Activated naive CD4-positive, alpha-beta T cell treated with anti-CD3 and anti-CD28 coated beads for 36 hours (primary cell): ENCODE data around the gene MCAM. TPM values are rescaled to one million over a fixed set of nuclear protein-coding genes. Genes with fewer than 3 reads are reported as not detected.

ENCODE experiments used
- CTCF ChIA-PET: fragments of 350-600 bp; sonication (Branson Sonifier 250); formaldehyde crosslinking; loops from one replicate; lab custom pipeline; 2021; ENCODE audit warnings: antibody characterized with exemption; lab: Charles Lee
- DNase-seq: peaks from one replicate; pipeline ENCODE4 v3.0.0-alpha.2; 2020
- H3K27ac Mint-ChIP-seq: one replicate; pipeline ENCODE4 v1.8.0; 2021; ENCODE audit warnings: mild to moderate bottlenecking, mixed read lengths
- H3K27me3 Mint-ChIP-seq: one replicate; pipeline ENCODE4 v1.8.0; 2021; ENCODE audit warnings: low read depth, mixed read lengths
- H3K36me3 Mint-ChIP-seq: one replicate; pipeline ENCODE4 v1.8.0; 2021; ENCODE audit warnings: low read depth, mixed read lengths
- H3K4me1 Mint-ChIP-seq: one replicate; pipeline ENCODE4 v1.8.0; 2021; ENCODE audit warnings: low read depth, mixed read lengths
- H3K4me3 Mint-ChIP-seq: one replicate; pipeline ENCODE4 v1.8.0; 2021; ENCODE audit warnings: mild to moderate bottlenecking, moderate library complexity, mixed read lengths
- H3K9me3 Mint-ChIP-seq: one replicate; pipeline ENCODE4 v1.8.0; 2021; ENCODE audit warnings: mixed read lengths
- intact Hi-C: fragments of 100-400 bp; cut with micrococcal nuclease; formaldehyde crosslinking; loops from one replicate; pipeline ENCODE4 v1.15.1; 2023
- total RNA-seq, 2 experiments: library from RNA; stranded (reverse); gene quantifications; one replicate each; pipeline ENCODE4 v1.2.3, GENCODE V29; 2021

MCAM gene
- total RNA-seq, 2 experiments from 2014 or later = 8.0 to 8.4 TPM

DNA sequence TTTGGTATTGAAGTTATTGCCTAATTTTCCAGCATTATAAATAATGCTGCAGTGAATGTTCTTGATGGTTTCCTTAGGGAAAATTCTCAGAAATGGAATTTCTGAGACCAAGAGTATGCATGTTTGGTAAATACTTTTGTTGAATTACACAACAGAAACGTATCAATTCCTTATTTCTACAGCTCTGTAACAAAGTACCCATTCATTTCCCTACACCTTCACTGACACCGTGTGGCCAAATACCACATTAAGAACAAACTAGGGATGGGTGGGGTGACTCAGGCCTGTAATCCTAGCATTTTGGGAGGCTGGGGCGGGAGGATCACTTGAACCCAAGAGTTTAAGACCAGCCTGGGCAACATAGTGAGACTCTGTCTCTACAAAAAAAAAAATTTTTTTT, 21.8 kb downstream of the MCAM start:
- CTCF ChIA-PET = no interaction called here
- DNase-seq = no peak
- Mint-ChIP-seq H3K27ac (no peak overlapping the region), H3K4me3 (no peak overlapping the region), H3K27me3 (no peaks in the 10 kb centered on the region), H3K36me3 (peaks cover 21% of the 10 kb centered on the region), H3K9me3 (peaks cover 2% of the 10 kb centered on the region), H3K4me1 (no peaks in the 10 kb centered on the region)
- intact Hi-C loops = no loop called here

- CTCF ChIA-PET = interaction anchor here (2.4 kb wide), 1 partner anchor 30 kb away, joined by 9 read pairs; no protein-coding TSS in a partner anchor
- Mint-ChIP-seq H3K27me3 (no peaks in the 10 kb centered on the region), H3K36me3 (peaks cover 22% of the 10 kb centered on the region), H3K4me3 (no peak overlapping the region), H3K4me1 (no peaks in the 10 kb centered on the region), H3K27ac (no peak overlapping the region), H3K9me3 (peaks cover 2% of the 10 kb centered on the region)
- no peak for DNase-seq
- intact Hi-C loops = no loop called here
These were observed 23.5 kb downstream of the MCAM start for GRCh38 chr11:119293461-119293860.

DNA sequence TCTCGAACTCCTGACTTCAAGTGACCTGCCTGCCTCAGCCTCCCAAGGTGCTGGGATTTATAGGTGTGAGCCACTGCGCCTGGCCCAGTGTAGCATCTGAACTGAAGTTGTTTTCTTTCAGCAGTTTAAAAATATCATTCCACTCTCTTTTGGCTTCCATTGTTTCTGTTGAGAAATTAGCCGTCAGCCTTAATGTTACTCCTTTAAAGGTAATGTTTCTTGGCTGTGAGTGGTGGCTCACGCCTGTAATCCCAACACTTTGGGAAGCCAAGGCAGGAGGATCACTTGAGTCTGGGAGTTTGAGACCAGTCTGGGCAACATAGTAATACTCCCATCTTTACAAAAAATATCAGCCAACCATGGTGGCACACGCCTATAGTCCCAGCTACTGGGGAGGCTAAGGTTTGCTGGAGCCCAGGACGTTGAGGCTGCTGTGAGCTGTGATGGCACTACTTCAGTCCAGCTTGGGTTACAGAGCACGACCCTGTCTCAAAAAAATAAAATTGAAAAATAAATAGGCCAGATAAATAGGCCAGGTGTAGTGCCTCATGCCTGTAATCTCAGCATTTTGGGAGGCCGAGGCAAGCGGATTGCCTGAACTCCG, 25.9 kb downstream of the MCAM start:
- Mint-ChIP-seq H3K36me3 (peaks cover 14% of the 10 kb centered on the region), H3K27ac (no peak overlapping the region), H3K9me3 (peaks cover 2% of the 10 kb centered on the region), H3K4me3 (no peak overlapping the region), H3K4me1 (no peaks in the 10 kb centered on the region), H3K27me3 (no peaks in the 10 kb centered on the region)
- no peak for DNase-seq
- intact Hi-C loops = no loop called here
- CTCF ChIA-PET = interaction anchor here (0.8 to 1.5 kb wide), 4 partner anchors 8 to 47 kb away, joined by 3 to 6 read pairs (median 4); no protein-coding TSS in a partner anchor

DNA sequence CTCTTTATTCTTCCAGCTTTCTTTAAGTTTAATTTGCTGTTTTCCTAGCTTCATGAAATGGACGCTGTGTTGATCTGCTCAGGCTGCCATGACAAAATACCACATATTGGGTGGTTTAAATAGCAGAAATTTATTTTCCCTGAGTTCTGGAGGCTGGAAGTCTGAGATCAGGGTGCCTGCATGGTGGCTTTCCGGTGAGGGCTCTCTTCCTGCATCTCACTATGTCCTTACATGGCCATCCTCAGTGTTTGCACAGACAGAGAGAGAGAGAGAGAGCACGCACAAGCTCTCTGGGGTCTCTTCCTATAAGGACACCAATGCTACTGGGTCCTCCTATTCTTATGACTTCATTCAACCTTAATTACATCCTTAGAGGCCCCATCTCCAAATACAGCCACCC, 28.7 kb downstream of the MCAM start:
- Mint-ChIP-seq H3K9me3 (peaks cover 2% of the 10 kb centered on the region), H3K4me3 (no peak overlapping the region), H3K27ac (no peak overlapping the region), H3K27me3 (no peaks in the 10 kb centered on the region), H3K4me1 (peaks cover 4% of the 10 kb centered on the region), H3K36me3 (peaks cover 15% of the 10 kb centered on the region)
- no peak for DNase-seq
- intact Hi-C loops = no loop called here
- CTCF ChIA-PET = interaction anchor here (1.8 kb wide), 1 partner anchor 35 kb away, joined by 4 read pairs; no protein-coding TSS in a partner anchor

DNA sequence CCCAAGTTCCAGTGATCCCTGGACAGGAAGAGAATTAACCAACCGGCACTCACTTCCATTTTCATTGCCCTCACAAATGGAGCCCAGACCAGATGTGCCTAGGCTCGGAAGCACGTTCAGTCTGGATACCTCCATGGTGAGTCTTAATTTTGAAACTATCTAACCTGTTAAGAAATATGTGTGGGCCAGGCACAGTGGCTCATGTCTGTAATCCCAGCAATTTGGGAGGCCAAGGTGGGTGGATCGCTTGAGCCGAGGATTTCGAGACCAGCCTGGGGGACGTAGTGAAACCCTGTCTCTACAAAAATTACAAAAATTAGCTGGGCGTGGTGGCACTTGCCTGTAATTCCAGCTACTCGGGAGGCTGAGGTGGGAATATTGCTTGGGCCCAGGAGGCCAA, 31.5 kb downstream of the MCAM start:
- no peak overlapping the region for H3K27ac Mint-ChIP-seq
- peaks cover 8% of the 10 kb centered on the region for H3K36me3 Mint-ChIP-seq
- H3K9me3 Mint-ChIP-seq = no peaks in the 10 kb centered on the region
- H3K4me3 Mint-ChIP-seq = no peak overlapping the region
- no peak for DNase-seq
- CTCF ChIA-PET = interaction anchor here (0.7 to 5.1 kb wide), 11 partner anchors 9 to 179 kb away, joined by 3 to 63 read pairs (median 5); partner anchors contain the start of genes CBL and NLRX1
- H3K27me3 Mint-ChIP-seq = no peaks in the 10 kb centered on the region
- peaks cover 16% of the 10 kb centered on the region for H3K4me1 Mint-ChIP-seq
- intact Hi-C loops = loop anchor here (2.0 kb wide), 1 partner anchor 37 kb away; no protein-coding TSS in a partner anchor

- no peak overlapping the region for H3K4me3 Mint-ChIP-seq
- peaks cover 8% of the 10 kb centered on the region for H3K36me3 Mint-ChIP-seq
- no peaks in the 10 kb centered on the region for H3K27me3 Mint-ChIP-seq
- H3K9me3 Mint-ChIP-seq = no peaks in the 10 kb centered on the region
- H3K27ac Mint-ChIP-seq = no peak overlapping the region
- CTCF ChIA-PET = interaction anchor here (0.8 to 5.1 kb wide), 25 partner anchors 8 to 182 kb away, joined by 3 to 63 read pairs (median 4); partner anchors contain the start of genes CBL and NLRX1
- intact Hi-C loops = loop anchor here (1.0 to 5.0 kb wide), 5 partner anchors 21 to 217 kb away; partner anchors contain the start of gene VPS11
- H3K4me1 Mint-ChIP-seq = peaks cover 16% of the 10 kb centered on the region
- peak; percentile 29 for DNase-seq
These were observed 32.4 kb downstream of the MCAM start for GRCh38 chr11:119284344-119285157.

DNA sequence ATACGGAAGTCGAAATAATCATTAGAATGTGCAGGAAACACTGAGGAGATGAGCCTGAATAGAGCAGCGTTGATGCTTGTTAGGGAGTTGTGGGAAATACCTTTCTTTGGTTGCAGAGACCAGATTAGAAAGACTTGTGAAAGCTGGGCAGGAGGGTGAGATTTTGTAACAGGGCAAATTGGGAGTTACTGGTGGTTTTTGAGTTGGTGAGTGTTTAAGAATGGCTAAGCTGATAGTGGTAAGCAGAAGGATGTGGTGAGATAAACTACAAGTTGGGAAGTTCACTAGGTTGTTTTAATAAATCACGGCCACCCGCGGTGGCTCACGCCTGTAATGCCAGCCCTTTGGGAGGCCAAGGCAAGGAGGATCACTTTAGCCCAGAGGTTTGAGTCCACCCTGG, 34.4 kb downstream of the MCAM start:
- peaks cover 16% of the 10 kb centered on the region for H3K4me1 Mint-ChIP-seq
- DNase-seq = no peak
- no peaks in the 10 kb centered on the region for H3K9me3 Mint-ChIP-seq
- intact Hi-C loops = loop anchor here (5.0 kb wide), 1 partner anchor 40 kb away; no protein-coding TSS in a partner anchor
- CTCF ChIA-PET = interaction anchor here (0.7 to 5.1 kb wide), 7 partner anchors 9 to 77 kb away, joined by 3 to 63 read pairs (median 6); partner anchors contain the start of gene CBL
- no peak overlapping the region for H3K4me3 Mint-ChIP-seq
- no peak overlapping the region for H3K27ac Mint-ChIP-seq
- H3K27me3 Mint-ChIP-seq = no peaks in the 10 kb centered on the region
- H3K36me3 Mint-ChIP-seq = peaks cover 5% of the 10 kb centered on the region

DNA sequence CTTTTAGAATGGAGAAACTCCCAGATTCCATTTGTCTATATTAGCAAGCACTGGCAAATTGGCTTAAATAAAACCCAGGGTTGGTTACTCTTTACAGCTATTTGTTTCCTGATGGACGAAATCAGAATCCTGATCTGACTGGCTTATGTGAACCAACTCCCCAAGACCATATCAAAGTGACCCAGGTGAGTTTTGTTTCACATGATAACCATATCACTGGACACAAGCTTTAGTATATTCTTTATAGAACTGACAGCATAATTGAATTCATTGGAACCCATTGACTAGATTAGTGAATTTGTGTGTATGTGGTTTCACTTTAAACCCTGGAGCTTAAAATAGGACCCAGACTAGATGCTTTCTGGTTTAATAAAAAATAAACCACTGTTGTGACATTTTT, 39.3 kb downstream of the MCAM start:
- DNase-seq = no peak
- peaks cover 13% of the 10 kb centered on the region for H3K36me3 Mint-ChIP-seq
- H3K4me3 Mint-ChIP-seq = no peak overlapping the region
- H3K27me3 Mint-ChIP-seq = no peaks in the 10 kb centered on the region
- H3K9me3 Mint-ChIP-seq = no peaks in the 10 kb centered on the region
- intact Hi-C loops = no loop called here
- CTCF ChIA-PET = interaction anchor here (0.8 to 1.8 kb wide), 5 partner anchors 13 to 62 kb away, joined by 3 to 7 read pairs (median 4); no protein-coding TSS in a partner anchor
- peaks cover 9% of the 10 kb centered on the region for H3K4me1 Mint-ChIP-seq
- H3K27ac Mint-ChIP-seq = no peak overlapping the region

- intact Hi-C loops = no loop called here
- Mint-ChIP-seq H3K27me3 (no peaks in the 10 kb centered on the region), H3K4me1 (peaks cover 6% of the 10 kb centered on the region), H3K4me3 (no peak overlapping the region), H3K9me3 (no peaks in the 10 kb centered on the region), H3K36me3 (peaks cover 13% of the 10 kb centered on the region), H3K27ac (no peak overlapping the region)
- CTCF ChIA-PET = interaction anchor here (0.7 to 1.7 kb wide), 4 partner anchors 10 to 68 kb away, joined by 3 to 5 read pairs (median 4); partner anchors contain the start of gene CBL
- no peak for DNase-seq
These were observed 43.2 kb downstream of the MCAM start for GRCh38 chr11:119273721-119274120.

- intact Hi-C loops = loop anchor here (1.0 to 2.0 kb wide), 2 partner anchors 39 to 60 kb away; no protein-coding TSS in a partner anchor
- H3K27ac Mint-ChIP-seq = peak overlapping the region; percentile 80
- no peak for DNase-seq
- H3K9me3 Mint-ChIP-seq = no peaks in the 10 kb centered on the region
- CTCF ChIA-PET = interaction anchor here (1.1 to 1.9 kb wide), 5 partner anchors 11 to 98 kb away, joined by 3 to 6 read pairs (median 5); partner anchors contain the start of genes CBL and MCAM
- no peaks in the 10 kb centered on the region for H3K36me3 Mint-ChIP-seq
- H3K4me1 Mint-ChIP-seq = peaks cover 42% of the 10 kb centered on the region
- no peaks in the 10 kb centered on the region for H3K27me3 Mint-ChIP-seq
- H3K4me3 Mint-ChIP-seq = no peak overlapping the region
These were observed 49.3 kb downstream of the MCAM start for GRCh38 chr11:119267645-119268044.

- Mint-ChIP-seq H3K27me3 (no peaks in the 10 kb centered on the region), H3K4me1 (peaks cover 42% of the 10 kb centered on the region), H3K4me3 (peak overlapping the region; percentile 51), H3K27ac (peak overlapping the region; percentile 80), H3K36me3 (no peaks in the 10 kb centered on the region), H3K9me3 (no peaks in the 10 kb centered on the region)
- CTCF ChIA-PET = interaction anchor here (0.9 to 2.5 kb wide), 8 partner anchors 12 to 175 kb away, joined by 3 to 7 read pairs (median 3); partner anchors contain the start of gene CBL
- DNase-seq = no peak
- intact Hi-C loops = loop anchor here (1.0 to 2.0 kb wide), 3 partner anchors 40 to 57 kb away; no protein-coding TSS in a partner anchor
These were observed 50.2 kb downstream of the MCAM start for GRCh38 chr11:119266517-119267255.
